Kidney capillary endothelial cell (primary cell): ENCODE results near the gene C4B.
"Not testable (repeated sequence)": the region's sequence is repeated elsewhere in the genome, so short reads cannot be mapped to it uniquely, and the experiment has no call there.

Source experiments
- DNase-seq: peaks from one replicate; pipeline ENCODE4 v3.0.0-alpha.2; 2018; ENCODE audit warnings: low spot score

Gene C4B

DNA sequence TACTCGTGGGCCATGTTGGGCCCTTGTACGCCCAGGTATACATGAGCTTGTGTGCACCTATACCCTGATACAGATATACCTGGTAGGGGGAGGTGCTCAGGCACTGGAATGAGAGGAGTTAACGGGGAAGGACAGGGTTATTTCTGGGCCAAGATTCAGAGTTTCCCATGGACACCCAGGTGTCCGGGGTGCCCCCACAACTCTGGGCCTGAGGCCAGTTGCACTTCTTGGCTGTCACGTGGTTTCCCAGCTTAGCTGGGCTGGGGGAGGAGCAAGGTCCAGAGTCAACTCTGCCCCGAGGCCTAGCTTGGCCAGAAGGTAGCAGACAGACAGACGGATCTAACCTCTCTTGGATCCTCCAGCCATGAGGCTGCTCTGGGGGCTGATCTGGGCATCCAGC, 32.9 kb upstream of the C4B start, which contains the start of gene C4A:
C4A (plus strand) TSS at position 314 of the 400 bp plus-strand sequence; CDS start at position 365, 51 bp downstream.
- DNase-seq: not testable (repeated sequence)

DNA sequence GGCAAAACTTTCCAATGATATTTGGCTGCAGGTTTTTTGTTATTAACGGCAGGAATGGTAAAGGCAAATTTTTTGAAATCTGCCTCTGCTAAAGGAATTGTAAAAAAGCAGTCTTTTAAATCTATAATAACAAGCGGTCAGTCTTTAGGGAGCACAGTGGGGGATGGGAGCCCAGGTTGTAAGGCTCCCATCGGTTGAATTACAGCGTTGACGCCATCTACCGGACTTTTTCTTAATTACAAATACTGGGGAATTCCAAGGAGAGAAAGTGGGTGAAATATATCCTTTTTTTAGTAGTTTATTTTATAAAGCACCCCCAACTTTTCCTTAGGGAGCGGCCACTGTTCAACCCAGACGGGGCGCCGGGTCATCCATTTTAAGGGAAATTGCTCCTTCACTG, 25.2 kb upstream of the C4B start:
- DNase-seq: not testable (repeated sequence)

DNA sequence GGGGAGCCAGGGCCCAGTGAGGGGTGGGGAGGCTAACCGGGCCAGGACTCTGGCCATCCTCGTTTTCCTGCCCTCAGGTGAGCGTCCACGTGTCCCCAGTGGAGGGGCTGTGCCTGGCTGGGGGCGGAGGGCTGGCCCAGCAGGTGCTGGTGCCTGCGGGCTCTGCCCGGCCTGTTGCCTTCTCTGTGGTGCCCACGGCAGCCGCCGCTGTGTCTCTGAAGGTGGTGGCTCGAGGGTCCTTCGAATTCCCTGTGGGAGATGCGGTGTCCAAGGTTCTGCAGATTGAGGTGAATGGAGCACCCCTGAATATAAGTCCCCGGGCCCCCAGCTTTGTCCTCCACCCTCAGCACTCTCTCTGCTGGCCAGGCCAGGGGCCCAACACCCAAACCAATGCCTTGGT, 20.2 kb upstream of the C4B start:
- DNase-seq: not testable (repeated sequence)

DNA sequence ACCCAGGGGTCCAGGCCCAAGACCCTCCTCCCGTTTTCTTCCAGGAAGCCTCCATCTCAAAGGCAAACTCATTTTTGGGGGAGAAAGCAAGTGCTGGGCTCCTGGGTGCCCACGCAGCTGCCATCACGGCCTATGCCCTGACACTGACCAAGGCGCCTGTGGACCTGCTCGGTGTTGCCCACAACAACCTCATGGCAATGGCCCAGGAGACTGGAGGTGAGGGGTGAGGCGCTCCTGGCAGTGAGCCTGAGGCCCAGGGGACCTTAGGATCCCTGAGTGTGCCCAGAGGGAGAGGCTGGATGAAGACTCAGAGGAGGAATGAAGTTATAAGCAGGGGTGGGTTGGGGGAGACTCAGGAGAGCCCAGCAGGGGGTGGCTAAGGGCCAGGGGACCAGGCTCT, 18.2 kb upstream of the C4B start:
- DNase-seq: not testable (repeated sequence)

DNA sequence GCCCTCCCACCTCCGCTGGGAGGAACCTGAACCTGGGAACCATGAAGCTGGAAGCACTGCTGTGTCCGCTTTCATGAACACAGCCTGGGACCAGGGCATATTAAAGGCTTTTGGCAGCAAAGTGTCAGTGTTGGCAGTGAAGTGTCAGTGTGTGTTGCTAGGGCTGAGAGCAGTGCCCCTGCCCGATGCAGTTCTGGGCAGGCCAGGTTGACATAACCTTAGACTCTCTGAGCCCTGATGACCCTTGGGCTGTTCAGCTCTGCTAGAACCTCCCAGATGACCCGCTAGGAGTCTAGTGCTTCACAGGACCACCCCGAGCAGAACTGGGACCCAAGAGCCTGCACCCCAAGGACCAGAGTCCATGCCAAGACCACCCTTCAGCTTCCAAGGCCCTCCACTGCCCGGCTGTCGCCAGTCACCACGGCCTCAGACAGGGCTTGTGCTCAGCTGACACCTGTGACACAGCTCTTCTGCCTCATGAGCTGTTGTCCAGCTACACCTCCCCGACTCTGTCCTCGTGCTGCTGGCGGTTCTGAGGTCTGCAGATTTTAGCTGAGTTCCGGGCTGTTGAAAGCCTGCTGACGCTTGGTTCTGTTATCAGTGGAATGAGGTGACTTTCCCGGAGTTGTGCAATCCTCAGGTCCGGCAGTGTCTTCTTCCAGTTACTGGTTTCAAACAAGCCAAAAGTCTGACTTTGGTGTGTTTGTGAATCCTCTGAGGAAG, 11.9 kb upstream of the C4B start:
- DNase-seq: not testable (repeated sequence)

DNA sequence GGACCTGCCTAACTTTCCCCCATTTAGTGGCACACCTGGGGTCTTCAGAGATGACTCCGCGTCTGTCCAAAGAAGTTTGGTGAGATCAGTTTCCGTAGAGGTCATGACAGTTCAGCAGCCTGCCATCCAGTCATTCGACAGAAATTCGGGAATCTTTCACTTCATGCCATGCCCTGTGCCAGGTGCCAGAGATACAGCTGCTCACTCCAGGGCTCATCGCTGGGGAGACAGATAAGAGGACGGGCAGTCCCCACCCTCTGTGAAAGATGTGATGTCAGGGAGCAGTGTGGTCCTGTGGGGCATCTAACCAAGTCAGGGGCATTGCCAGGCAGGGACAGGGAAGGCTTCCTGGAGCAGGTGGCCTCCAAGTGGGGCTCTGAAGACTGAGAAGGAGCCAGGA, 11.3 kb upstream of the C4B start:
- DNase-seq: not testable (repeated sequence)

DNA sequence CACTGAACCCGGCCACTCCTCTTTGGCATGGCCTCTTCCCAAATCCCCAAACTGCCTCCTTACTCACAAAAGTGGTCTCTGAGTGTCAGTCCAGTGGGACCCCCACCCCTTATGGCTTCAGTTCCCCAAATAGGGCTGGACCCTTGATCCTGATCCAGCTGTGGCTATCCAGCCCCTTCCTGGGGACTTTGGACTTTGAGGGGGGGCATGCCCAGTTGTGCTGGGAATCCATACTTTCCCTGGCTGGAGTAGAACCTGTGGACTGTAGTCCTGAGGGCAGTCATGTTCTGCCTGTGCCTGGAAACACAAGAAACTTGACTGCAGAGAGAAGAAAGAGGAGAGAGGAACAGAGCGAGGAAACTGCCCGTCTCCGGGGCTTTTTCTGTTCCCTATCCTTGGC, 10.2 kb upstream of the C4B start:
- DNase-seq: not testable (repeated sequence)

DNA sequence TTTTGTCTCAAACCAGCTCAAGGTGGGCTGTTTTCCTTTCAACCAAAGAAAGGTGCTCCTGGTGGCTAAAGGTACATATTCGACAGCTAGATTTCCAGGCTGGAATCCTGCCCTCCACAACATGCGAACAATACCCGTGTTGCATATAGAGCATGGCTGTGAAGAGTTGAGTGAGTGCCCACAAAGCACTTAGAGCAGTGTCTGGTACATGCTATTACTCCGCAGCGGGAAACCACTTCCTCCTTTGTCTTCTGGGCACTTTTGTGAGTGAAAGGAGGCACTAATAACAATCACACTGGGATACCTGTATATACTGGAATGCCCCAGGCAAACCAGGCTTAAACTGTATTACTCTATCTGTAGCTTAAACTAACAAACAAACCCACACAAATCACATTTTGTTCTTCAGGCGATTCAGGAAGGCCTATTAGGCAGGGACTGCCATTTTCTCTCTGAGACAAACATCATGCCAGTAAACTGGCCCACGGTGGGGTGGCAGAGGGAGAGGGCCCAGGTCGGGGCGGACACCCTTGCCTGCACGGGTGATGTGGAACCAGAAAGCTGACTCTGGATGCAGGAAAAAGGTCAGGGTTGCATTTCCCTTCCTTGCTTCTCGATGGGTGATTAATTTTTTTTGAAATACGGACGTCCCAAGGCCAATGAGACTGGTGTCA, 9.6 kb upstream of the C4B start:
- DNase-seq: not testable (repeated sequence)

DNA sequence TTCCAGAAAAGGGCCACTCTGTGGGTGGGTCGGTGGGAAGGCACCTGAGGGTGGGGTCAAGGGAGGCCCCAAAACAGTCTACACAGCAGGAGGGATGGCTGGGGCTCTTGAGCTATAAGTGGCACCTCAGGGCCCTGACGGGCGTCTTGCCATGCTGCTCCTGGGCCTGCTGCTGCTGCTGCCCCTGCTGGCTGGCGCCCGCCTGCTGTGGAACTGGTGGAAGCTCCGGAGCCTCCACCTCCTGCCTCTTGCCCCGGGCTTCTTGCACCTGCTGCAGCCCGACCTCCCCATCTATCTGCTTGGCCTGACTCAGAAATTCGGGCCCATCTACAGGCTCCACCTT, 9.1 kb upstream of the C4B start:
- not testable (repeated sequence) for DNase-seq

DNA sequence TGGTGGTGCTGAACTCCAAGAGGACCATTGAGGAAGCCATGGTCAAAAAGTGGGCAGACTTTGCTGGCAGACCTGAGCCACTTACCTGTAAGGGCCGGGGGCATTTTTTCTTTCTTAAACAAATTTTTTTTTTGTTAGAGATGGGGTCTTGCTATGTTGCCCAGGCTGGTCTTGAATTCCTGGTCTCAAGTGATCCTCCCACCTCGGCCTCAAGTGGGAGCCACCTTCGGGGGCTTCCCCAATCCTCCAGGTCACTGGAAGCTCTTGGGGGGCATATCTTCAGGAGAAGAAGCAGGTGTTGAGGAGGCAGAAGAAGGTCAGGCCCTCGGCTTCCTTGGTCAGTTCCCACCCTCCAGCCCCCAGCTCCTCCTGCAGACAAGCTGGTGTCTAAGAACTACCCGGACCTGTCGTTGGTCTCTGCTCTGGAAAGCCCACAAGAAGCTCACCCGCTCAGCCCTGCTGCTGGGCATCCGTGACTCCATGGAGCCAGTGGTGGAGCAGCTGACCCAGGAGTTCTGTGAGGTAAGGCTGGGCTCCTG, 8.5 kb upstream of the C4B start:
- DNase-seq: not testable (repeated sequence)

DNA sequence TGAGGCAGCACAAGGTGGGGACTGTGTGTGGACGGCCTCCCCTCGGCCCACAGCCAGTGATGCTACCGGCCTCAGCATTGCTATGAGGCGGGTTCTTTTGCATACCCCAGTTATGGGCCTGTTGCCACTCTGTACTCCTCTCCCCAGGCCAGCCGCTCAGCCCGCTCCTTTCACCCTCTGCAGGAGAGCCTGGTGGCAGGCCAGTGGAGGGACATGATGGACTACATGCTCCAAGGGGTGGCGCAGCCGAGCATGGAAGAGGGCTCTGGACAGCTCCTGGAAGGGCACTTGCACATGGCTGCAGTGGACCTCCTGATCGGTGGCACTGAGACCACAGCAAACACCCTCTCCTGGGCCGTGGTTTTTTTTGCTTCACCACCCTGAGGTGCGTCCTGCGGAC, 7.5 kb upstream of the C4B start:
- not testable (repeated sequence) for DNase-seq

DNA sequence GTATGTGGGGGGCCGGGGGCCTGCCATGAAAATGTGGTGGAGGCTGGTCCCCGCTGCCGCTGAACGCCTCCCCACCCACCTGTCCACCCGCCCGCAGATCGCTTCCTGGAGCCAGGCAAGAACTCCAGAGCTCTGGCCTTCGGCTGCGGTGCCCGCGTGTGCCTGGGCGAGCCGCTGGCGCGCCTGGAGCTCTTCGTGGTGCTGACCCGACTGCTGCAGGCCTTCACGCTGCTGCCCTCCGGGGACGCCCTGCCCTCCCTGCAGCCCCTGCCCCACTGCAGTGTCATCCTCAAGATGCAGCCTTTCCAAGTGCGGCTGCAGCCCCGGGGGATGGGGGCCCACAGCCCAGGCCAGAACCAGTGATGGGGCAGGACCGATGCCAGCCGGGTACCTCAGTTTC, 6.6 kb upstream of the C4B start:
- not testable (repeated sequence) for DNase-seq

DNA sequence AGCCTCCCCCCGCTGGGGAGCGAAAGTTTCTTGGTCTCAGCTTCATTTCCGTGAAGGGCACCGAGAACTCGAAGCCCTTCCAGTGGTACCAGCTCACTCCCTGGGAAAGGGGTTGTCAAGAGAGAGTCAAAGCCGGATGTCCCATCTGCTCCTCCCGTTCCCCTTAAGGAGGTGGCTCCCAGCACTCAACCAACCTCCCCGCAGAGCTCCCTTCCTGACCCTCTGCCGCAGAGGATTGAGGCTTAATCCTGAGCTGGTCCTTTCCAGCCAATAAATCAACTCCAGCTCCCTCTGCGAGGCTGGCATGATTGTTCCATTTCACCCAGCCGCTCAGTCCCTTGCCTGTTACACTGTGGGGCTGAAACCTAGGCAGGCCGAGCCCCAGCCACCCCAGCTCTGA, 6.0 kb upstream of the C4B start:
- not testable (repeated sequence) for DNase-seq

DNA sequence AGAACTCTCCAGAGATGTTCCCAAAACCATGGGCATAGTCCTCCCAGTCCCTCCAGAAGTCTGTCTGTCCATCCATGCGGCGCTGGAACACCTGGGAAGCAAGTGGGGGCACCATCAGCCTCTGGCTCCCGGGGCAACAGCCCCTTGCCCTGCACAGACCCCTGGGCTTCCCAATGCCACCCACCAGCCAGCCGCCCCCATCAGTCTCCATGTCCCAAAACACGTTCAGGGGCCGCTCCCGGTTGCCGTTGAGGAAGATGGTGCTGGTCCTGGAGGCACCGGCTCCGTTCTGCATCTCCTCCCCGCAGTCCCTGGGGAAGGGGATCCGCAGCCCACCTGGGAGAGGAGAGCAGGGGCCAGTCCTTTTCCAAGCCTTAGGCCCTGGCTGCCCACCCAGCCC, 5.1 kb upstream of the C4B start:
- DNase-seq: not testable (repeated sequence)

DNA sequence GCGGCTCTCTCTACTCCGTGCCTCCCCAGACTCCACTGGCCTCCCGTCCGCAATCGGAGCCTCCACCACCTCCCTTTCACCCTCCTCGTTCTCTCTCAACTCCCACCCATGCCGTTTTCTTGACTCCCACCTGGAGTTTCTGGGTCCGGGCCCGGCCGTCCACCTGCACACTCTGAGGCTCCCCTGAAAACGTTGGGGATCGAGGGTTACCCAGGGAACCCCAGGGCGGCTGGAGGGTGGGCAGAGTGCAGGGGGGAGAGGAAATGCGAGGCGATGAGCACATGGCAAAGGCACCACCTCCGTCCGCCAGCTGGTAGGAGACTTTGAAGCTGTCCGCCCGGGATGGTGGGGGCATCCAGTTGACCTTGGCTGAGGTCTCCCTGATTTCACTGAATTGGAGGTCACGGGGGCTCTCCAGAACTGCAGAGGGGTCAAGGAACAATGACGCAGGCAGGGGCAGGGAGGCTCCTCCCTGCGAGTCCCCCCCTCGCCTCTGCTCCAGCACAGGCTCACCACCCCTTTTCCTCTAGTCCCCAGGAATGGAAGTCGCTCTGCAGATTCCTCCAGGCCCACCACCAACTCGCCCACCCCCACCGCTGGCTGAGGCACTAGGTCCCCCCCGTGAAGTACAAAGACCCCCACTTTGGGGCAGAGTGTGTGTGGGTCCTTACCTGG, 3.6 kb upstream of the C4B start:
- not testable (repeated sequence) for DNase-seq

DNA sequence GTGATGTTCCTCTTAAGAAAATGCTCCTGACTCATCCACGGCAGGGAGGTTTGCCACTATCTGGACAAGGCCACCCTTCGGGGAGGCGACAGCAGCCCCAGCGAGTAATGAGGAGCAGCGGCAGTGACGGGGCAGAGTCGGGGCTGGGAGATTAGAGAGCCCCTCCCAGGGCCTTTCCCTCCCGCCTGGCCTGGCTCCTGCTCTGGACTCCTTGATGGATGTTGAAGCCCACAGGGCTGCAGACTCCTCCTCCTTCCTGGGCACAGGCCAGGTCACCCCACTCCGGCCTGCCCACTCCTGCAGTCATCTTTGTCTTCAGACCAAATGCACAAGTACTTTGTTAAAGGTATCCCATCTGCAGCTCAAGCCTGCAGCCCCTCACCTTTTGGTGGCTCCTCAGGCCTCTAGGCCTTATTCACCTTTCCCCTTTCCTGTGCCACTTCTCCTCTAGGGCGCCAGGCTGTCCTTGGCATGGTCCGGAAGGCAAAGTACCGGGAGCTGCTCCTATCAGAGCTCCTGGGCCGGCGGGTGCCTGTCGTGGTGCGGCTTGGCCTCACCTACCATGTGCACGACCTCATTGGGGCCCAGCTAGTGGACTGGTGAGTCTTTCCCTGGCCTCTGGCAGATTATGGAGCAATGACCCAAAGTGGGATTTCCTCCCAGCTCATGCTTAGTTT, 1.5 kb upstream of the C4B start:
- not testable (repeated sequence) for DNase-seq

DNA sequence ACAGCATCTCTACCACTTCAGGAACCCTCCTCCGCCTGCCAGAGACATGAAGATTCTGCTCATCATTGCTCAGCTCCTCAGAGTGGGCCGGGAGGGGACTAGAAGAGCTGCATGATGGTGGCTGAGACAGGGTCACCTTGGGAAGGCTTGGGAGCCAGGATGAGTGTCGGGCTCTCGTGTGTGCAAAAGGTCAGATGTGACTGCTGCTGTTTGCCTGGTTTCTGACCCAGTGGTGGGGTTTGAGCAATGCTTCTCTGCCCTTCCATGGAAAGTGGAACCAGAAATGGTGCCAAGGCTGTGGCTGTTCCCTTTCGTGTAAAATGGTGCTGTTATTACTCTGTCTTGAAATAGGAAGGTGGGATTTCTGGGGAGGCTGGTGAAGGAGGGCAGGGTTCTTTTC, 857 bp upstream of the C4B start:
- not testable (repeated sequence) for DNase-seq

DNA sequence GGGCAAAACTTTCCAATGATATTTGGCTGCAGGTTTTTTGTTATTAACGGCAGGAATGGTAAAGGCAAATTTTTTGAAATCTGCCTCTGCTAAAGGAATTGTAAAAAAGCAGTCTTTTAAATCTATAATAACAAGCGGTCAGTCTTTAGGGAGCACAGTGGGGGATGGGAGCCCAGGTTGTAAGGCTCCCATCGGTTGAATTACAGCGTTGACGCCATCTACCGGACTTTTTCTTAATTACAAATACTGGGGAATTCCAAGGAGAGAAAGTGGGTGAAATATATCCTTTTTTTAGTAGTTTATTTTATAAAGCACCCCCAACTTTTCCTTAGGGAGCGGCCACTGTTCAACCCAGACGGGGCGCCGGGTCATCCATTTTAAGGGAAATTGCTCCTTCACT, 7.5 kb downstream of the C4B start:
- DNase-seq: not testable (repeated sequence)

DNA sequence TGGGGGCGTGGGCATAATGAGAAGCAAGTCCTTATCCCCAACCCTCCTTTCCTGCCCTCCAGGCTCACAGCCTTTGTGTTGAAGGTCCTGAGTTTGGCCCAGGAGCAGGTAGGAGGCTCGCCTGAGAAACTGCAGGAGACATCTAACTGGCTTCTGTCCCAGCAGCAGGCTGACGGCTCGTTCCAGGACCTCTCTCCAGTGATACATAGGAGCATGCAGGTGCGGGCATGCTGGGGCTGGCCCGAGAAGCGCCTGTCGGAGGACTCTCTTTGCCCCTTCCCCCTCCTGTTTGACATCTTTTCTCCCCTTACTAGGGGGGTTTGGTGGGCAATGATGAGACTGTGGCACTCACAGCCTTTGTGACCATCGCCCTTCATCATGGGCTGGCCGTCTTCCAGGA, 14.0 kb downstream of the C4B start:
- DNase-seq: not testable (repeated sequence)

DNA sequence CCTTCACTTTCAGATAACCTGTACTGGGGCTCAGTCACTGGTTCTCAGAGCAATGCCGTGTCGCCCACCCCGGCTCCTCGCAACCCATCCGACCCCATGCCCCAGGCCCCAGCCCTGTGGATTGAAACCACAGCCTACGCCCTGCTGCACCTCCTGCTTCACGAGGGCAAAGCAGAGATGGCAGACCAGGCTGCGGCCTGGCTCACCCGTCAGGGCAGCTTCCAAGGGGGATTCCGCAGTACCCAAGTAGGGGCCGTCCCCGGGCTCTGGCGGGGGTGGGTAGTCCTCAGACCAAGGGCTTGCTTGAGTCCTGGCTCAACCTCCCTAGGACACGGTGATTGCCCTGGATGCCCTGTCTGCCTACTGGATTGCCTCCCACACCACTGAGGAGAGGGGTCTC, 15.0 kb downstream of the C4B start:
- not testable (repeated sequence) for DNase-seq

DNA sequence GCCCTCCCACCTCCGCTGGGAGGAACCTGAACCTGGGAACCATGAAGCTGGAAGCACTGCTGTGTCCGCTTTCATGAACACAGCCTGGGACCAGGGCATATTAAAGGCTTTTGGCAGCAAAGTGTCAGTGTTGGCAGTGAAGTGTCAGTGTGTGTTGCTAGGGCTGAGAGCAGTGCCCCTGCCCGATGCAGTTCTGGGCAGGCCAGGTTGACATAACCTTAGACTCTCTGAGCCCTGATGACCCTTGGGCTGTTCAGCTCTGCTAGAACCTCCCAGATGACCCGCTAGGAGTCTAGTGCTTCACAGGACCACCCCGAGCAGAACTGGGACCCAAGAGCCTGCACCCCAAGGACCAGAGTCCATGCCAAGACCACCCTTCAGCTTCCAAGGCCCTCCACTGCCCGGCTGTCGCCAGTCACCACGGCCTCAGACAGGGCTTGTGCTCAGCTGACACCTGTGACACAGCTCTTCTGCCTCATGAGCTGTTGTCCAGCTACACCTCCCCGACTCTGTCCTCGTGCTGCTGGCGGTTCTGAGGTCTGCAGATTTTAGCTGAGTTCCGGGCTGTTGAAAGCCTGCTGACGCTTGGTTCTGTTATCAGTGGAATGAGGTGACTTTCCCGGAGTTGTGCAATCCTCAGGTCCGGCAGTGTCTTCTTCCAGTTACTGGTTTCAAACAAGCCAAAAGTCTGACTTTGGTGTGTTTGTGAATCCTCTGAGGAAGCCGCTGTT, 20.9 kb downstream of the C4B start:
- not testable (repeated sequence) for DNase-seq
